Lower leg skin (tissue), 3 donors: Measurements from ENCODE around the gene ADIPOR1.

Experiments
- POLR2A ChIP-seq, 2 donors: fragments of 450-650 bp; IDR thresholded peaks; one replicate each; pipeline ENCODE4 v1.6.1; 2016 to 2017; ENCODE audit warnings: antibody characterized with exemption in 2 of 2, mild to moderate bottlenecking in 1 of 2, moderate library complexity in 1 of 2
- TF ChIP-seq, protein P1 (sequence below), 3 donors: fragments of 450-650 bp; IDR thresholded peaks; one replicate each; pipeline ENCODE4 v1.5.1; 2016; ENCODE audit warnings: antibody characterized with exemption in 3 of 3, mild to moderate bottlenecking in 3 of 3, moderate library complexity in 2 of 3

DNA sequence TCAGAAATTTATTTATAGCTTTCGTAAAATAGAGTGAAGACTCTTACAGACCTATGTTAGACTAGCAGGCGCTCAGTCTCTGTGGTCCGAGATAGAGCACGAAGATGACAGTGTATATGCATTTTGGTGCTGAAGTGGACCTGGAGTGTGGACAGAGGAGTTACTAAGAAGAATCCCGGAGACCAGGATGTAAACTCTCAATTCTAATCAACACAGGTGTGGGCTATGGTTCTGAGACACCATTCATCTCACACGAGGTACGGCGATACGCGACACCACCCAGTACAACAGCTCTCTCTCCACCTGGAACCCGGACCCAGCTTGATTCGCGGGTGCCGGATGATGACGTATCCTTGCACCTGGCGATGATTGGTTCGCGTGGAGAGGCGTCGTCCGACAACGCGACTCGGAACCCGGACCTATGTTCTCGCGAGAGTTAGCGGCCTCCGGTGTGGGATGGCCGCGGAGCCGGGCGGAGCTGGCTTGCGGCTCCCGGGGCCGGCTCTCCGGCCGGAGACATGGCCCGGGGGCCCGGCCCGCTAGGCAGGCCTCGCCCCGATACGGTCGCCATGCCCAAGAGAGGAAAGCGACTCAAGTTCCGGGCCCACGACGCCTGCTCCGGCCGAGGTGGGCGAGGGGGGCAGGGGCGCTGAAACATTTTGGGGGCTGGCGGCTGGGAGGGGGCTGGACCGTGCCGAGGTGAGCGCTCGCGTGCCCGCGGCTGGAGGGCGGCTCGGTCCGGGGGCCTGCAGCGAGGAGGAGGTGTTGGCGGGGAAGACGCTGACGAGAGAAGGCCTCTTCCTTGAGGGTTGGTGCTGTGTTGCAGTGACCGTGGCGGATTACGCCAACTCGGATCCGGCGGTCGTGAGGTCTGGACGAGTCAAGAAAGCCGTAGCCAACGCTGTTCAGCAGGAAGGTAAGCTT is 49.1 kb upstream of the ADIPOR1 start, which contains the start of gene TMEM183A:
- TF ChIP-seq POLR2A (IDR thresholded peaks at IDR 0.05) = no peak
- TF ChIP-seq, protein P1, sequence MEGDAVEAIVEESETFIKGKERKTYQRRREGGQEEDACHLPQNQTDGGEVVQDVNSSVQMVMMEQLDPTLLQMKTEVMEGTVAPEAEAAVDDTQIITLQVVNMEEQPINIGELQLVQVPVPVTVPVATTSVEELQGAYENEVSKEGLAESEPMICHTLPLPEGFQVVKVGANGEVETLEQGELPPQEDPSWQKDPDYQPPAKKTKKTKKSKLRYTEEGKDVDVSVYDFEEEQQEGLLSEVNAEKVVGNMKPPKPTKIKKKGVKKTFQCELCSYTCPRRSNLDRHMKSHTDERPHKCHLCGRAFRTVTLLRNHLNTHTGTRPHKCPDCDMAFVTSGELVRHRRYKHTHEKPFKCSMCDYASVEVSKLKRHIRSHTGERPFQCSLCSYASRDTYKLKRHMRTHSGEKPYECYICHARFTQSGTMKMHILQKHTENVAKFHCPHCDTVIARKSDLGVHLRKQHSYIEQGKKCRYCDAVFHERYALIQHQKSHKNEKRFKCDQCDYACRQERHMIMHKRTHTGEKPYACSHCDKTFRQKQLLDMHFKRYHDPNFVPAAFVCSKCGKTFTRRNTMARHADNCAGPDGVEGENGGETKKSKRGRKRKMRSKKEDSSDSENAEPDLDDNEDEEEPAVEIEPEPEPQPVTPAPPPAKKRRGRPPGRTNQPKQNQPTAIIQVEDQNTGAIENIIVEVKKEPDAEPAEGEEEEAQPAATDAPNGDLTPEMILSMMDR (IDR thresholded peaks at IDR 0.05) = no peak
